Occipital lobe (tissue), 2 donors: ENCODE results near the gene CEL. TPM values are rescaled to one million over a fixed set of nuclear protein-coding genes. Genes with fewer than 3 reads are reported as not detected.
"Not testable (repeated sequence)": the region's sequence is repeated elsewhere in the genome, so short reads cannot be mapped to it uniquely, and the experiment has no call there.

Source experiments
- DNase-seq: peaks from one replicate; lab custom pipeline; 2025; lab: John Stamatoyannopoulos, UW
- total RNA-seq: library from RNA; depleted of rRNA; stranded (reverse); fragments of >200 nt; gene quantifications from one replicate; pipeline ENCODE4 v1.2.3, GENCODE V29; 2014

CEL gene
- total RNA-seq, 1 donor from 2014 or later, result not detected

DNA sequence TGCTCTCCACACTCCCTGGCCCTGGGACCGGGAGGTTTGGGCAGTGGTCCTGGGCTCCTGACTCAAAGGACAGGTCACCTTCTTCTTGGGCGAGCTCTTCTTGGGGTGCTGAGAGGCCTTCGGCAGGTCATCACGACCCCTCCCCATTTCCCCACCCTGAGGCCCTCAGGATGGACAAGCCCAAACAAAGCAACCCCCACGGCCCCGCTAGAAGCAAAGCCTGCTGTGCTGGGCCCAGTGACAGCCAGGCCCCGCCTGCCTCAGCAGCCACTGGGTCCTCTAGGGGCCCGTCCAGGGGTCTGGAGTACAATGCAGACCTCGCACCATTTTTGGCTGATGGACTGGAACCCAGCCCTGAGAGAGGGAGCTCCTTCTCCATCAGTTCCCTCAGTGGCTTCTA is 21.9 kb downstream of the CEL start:
- not testable (repeated sequence) for DNase-seq

GRCh38 chr9:133086212-133086860 is 24.6 kb downstream of the CEL start:
- DNase-seq, result not testable (repeated sequence)

GRCh38 chr9:133086894-133087293 is 25.1 kb downstream of the CEL start:
- DNase-seq, result no peak

- no peak for DNase-seq
Measured at GRCh38 chr9:133087429-133088145, 25.8 kb downstream of the CEL start.

GRCh38 chr9:133088146-133088750 is 26.5 kb downstream of the CEL start:
- no peak for DNase-seq

DNA sequence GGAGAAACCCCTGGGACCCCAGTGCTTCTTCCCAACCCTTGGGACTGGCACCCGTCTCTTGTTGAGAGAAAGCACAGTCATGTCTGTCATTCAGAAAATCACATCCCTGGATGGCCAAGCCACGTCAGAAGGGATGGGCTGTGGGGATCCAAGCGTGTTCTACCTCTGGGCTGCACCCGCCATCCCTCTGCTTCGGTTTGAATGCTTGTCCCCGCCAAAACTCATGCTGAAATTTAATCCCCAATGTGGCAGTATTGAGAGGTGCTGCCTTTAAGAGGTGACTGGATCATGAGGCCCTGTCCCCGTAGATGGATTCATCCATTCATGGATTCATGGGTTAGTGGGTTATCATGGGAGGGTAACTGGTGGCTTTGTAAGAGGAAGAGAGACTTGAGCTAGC is 27.0 kb downstream of the CEL start:
- DNase-seq, result no peak

DNA sequence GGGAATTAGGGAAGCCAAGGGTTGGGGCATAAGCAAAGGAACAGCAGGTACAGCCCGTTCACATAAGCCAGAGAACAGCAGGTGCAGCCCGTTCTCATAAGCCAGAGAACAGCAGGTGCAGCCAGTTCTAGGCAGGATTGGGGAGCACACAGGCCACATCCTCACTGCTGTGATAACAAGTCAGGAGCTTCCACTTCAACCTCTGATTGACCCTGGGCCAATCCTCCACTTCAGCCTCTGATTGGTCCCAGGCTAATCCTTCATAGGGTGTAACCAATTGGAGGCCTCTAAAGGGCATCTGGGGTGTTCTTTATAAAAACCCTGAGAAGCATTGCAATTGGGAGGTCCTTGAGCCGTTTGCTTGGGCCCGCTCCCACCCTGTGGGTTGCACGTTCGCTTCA is 27.5 kb downstream of the CEL start:
- DNase-seq, result no peak

- no peak for DNase-seq
Measured at GRCh38 chr9:133090187-133090586, 28.4 kb downstream of the CEL start.

DNA sequence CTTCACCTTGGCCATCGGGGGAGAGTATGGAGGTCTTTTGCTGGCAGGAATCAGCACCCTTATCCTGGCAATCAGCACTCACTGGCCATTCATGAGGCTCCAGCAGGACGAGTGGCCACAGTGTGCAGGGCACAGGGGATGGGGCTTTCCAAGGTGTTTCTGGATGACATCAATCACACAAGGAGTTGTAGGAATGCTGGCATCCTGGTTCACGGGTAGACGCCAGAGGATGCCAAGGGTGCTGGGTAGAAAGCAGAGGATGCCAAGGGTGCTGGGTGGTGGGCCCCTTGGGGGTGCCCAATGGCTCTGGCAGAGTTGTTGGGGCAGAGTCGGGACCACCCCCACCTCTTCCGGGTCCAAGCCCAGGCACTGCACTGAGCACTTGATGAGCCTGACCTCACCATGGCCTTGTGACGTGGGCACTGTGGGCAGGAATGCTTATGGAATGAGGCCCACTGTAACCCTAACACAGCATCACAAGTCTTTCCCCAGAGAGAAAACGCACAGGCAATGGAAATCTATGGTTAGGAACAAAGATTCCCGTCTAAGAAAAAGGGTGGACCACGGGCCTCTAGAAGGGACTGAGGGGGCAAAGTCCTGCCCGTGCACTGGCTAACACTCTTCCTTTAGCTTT is 29.1 kb downstream of the CEL start:
- no peak for DNase-seq

DNA sequence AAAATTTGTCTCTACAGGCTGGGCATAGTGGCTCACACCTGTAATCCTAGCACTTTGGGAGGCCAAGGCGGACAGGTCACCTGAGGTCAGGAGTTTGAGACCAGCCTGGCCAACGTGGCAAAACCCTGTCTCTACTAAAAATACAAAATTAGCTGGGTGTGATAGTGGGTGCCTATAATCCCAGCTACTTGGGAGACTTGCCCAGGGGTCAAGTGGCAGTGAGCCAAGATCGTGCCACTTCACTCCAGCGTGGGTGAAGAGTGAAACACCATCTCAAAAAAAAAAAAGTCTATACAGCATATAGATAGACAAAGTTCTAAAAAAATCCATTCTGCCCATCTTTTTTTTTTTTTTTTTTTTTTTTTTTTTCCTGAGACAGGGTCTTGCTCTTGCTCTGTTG is 32.6 kb downstream of the CEL start:
- DNase-seq, result not testable (repeated sequence)

DNA sequence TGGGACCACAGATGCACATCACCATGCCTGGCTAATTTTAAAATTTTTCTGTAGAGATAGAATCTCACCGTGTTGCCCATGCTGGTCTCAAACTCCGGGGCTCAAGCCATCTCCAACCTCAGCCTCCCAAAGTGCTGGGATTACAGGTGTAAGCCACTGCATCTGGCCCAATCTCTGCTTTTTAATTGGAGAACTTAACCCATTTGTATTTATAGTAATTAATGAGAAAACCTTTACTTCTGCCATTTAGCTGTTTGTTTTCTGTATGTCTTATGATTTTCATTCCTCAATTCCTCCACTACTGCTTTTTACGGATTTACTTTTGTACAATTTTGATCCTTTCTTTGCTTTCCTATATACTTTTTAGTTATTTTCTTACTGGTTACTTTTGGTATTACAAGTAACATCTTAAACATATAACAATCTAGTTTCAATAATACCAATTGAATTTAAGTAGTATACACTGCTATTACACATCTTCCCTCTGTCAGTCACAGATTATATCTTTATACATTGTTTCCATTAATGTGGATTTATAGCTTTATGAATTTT is 33.1 kb downstream of the CEL start:
- DNase-seq, result no peak

DNA sequence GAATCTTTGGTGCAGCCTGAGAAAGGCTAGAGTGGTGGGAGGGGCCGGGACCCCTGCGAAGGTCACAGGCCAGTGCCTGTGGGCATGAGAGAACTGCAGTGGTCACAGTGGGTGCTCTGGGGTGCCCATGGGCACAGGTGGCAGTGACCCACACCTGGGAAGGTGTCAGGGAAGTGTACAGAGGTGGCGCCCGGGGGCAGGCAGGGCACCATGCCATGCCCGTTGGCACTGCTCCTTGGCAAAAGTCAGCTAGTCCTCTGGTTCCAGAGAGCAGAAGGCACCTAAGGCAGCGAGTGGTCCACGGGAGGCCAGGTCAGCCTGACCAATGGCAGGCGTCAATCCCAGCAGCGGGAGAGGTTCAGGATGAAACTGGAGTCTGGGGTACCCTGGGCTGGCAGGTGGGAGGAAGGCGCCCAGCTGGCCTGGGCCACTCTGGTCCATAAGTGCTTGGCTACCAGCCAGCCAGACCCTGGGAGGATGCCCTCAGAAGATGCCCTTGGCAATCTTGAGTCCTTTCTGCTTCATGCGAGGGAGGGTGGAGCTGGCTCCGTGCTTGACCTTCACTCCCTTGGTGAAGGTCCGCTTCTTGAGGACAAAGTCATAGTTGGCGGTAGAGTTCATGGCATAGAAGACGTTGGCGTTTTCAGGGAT is 36.4 kb downstream of the CEL start:
- no peak for DNase-seq

DNA sequence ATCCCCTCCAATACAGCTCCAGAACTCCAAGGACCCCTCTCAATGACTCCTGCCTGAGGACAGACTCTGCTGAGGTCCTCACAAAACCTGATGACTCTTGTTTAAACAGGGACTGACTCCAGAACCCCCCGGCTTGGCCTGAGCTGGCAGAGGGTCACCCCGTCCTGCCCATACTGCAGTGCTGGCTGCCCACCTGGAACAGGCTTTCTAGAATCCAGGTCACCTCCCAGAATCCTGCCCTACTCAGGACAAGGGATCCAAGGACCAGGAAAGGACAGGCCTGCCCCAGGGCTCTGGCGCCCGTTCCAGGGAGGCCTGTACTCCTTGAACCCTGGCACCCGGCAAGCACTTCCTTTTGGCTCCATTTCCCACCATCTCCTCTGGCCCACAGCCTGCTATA is 37.1 kb downstream of the CEL start:
- DNase-seq, result no peak

DNA sequence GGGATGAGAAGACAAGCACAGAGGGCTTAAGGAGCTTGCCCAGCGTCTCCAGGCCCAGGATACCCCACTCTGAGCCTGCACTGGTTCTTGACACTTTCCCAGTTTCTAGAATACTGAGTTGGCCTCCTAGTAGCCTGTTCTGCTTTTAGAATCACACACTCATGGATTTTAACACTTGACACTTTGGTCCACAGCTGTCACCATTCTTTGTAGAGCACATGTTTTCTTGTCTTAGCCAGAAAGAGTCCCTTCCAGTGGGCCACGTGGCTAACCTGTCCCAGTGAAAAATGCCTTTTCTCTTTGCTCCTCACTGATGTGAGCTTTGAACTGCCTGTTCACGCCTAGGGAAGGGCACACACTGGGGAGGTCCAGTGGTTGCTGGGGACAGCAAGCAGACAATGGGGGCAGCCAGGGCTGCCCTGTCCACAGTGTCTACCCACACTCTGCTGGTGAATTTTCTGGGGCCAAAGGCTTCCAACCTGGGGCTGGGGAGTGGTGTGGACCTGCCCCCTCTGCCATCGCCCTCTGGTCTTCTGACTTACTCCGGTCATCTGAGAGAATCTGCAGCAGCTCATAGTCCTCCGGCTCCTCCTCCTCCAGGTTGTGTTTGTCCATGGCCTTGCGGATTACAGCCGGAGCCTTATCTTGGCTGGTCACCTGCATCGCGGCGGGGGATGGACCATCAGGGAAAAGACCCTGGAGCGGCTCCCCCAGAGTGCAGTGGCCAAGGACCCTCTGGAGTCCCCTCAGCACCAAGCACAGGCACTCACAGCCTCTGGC is 38.1 kb downstream of the CEL start:
- no peak for DNase-seq

DNA sequence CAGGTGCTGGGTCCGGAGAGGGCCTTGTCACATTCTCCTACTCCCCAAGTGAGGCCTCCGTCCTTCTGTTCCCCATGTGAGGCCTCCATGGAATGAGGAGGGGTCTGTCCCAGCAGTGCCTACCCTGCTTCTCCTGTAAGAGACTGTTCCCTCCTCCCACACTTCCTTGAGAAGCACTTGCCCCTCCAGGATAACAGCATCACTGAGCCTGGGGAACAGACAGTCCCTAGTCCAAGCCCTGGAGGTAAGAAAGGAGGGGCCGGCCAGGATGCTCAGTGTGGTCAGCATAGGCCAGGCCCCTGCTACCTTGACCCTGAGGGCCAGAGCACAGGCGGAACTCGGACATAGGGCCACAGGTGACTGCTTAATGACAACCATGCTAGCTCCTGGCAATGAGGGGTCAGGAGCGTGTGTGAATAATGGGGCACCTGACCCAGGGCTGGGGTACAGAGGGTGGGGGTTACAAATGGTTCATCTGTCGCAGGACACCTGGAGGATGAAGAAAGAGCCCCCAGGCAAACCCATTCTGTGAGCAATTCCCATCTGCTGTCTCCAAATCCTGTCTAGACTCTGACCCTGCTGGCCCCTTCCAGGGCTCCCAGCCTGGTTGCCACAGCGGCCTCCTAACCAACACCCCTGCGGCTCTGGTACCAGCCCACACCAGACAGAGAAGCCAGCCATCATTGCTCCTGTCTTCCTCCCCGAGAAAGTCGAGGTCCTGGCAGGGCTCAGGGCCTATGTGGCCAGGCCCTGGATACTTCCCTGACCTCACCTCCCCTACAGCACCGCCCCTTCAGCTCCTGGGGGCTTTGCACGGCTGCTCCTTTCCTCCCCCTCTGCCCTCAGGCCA is 39.0 kb downstream of the CEL start:
- DNase-seq, result no peak

GRCh38 chr9:133101356-133102189 is 39.8 kb downstream of the CEL start:
- no peak for DNase-seq

DNA sequence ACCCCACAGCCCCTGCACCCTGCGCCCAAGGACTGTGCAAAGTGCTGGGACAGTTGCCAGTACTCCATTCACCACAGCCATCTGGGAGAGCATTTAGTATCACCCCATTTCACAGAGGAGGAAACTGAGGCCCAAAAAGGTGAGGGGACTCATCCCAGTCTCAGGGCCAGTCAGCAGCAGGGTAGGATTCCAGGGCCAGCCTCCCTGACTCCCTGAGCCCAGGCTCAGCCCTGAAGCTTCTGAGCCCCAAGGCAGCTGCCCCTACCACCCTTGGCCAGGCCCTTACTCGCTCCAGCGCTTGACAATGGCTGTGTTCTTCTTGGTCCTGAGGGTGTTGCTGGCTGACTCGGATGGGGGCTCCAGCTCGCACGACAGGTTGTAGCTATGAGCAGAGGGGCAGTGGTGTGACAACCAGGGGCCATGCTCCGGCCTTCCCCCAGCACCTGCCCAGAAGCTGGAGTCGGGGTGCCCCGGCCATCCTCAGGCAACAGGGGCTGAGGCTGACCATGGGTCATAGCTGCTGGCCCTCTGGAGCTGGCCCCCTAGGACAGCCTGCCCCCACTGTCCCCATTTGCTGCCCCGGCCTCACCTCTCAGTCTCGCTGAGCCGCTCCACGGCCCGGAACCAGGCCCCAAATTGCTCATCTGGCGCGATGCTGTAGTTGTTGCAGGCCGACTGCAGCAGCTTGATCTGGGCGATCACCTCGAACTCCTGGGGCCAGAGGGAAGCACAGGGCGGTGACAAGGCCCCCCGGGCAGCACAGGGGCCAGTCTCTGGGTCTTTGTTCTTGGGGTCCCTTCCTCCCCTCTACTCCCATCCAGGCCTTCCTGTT is 40.6 kb downstream of the CEL start:
- no peak for DNase-seq
